Activated CD8-positive, alpha-beta memory T cell treated with anti-CD3 and anti-CD28 coated beads for 36 hours (primary cell): ENCODE results near the gene IGFL1. TPM values are rescaled to one million over a fixed set of nuclear protein-coding genes. Genes with fewer than 3 reads are reported as not detected.
"Not testable (repeated sequence)": the region's sequence is repeated elsewhere in the genome, so short reads cannot be mapped to it uniquely, and the experiment has no call there.

Experiments
- CTCF ChIA-PET: fragments of 350-600 bp; sonication (Branson Sonifier 250); formaldehyde crosslinking; loops from one replicate; lab custom pipeline; 2021; ENCODE audit warnings: antibody characterized with exemption; lab: Charles Lee
- POLR2A ChIA-PET: fragments of 350-600 bp; sonication (Branson Sonifier 250); formaldehyde crosslinking; loops from one replicate; lab custom pipeline; 2021; ENCODE audit warnings: antibody characterized with exemption; lab: Charles Lee
- total RNA-seq, 2 experiments: library from RNA; stranded (reverse); gene quantifications; one replicate each; pipeline ENCODE4 v1.2.3, GENCODE V29; 2021

The IGFL1 gene
- total RNA-seq, 2 experiments from 2014 or later, result not detected

GRCh38 chr19:46254776-46255175, 25.2 kb downstream of the IGFL1 start:
- ChIA-PET CTCF (interaction anchor here (0.6 to 1.2 kb wide), 3 partner anchors 10 to 226 kb away, joined by 3 to 6 read pairs (median 4); no protein-coding TSS in a partner anchor), POLR2A (no interaction called here)

- POLR2A ChIA-PET, result no interaction called here
- CTCF ChIA-PET, result no interaction called here
Measured at GRCh38 chr19:46256855-46257254, 27.3 kb downstream of the IGFL1 start.

GRCh38 chr19:46261501-46261900, 32.0 kb downstream of the IGFL1 start:
- CTCF ChIA-PET, result interaction anchor here (1.8 kb wide), 1 partner anchor 233 kb away, joined by 4 read pairs; no protein-coding TSS in a partner anchor
- POLR2A ChIA-PET, result not testable (repeated sequence)

GRCh38 chr19:46262684-46263296, 33.2 kb downstream of the IGFL1 start:
- POLR2A ChIA-PET, result not testable (repeated sequence)

GRCh38 chr19:46264801-46265200, 35.3 kb downstream of the IGFL1 start:
- CTCF ChIA-PET, result interaction anchor here (0.6 to 5.4 kb wide), 16 partner anchors 11 to 472 kb away, joined by 3 to 53 read pairs (median 4); partner anchors contain the start of genes DMWD and MYPOP
- POLR2A ChIA-PET, result not testable (repeated sequence)

More at GRCh38 chr19:46262684-46263296, 33.2 kb downstream of the IGFL1 start:
- CTCF ChIA-PET, result interaction anchor here (0.7 to 2.4 kb wide), 4 partner anchors 147 to 399 kb away, joined by 3 to 10 read pairs (median 4); partner anchors contain the start of gene FOXA3

- ChIA-PET POLR2A (no interaction called here), CTCF (interaction anchor here (0.6 to 5.4 kb wide), 16 partner anchors 11 to 363 kb away, joined by 3 to 53 read pairs (median 4); partner anchors contain the start of gene MYPOP)
Measured at GRCh38 chr19:46265217-46265828, 35.8 kb downstream of the IGFL1 start.

GRCh38 chr19:46269101-46269500, 39.6 kb downstream of the IGFL1 start:
- ChIA-PET CTCF (interaction anchor here (5.4 kb wide), 1 partner anchor 241 kb away, joined by 53 read pairs; no protein-coding TSS in a partner anchor), POLR2A (no interaction called here)

GRCh38 chr19:46270521-46271256, 41.1 kb downstream of the IGFL1 start:
- POLR2A ChIA-PET, result no interaction called here
- CTCF ChIA-PET, result interaction anchor here (0.8 to 1.3 kb wide), 2 partner anchors 9 to 242 kb away, joined by 4 read pairs; no protein-coding TSS in a partner anchor

- ChIA-PET CTCF (interaction anchor here (0.6 to 1.3 kb wide), 3 partner anchors 8 to 396 kb away, joined by 3 to 4 read pairs (median 3); no protein-coding TSS in a partner anchor), POLR2A (interaction anchor here (0.7 kb wide), 1 partner anchor 515 kb away, joined by 3 read pairs; no protein-coding TSS in a partner anchor)
Measured at GRCh38 chr19:46271481-46272197, 42.1 kb downstream of the IGFL1 start.

GRCh38 chr19:46273931-46274330, 44.4 kb downstream of the IGFL1 start:
- POLR2A ChIA-PET, CTCF ChIA-PET: not testable (repeated sequence)

GRCh38 chr19:46279177-46279576, 49.6 kb downstream of the IGFL1 start:
- CTCF ChIA-PET, result no interaction called here
- POLR2A ChIA-PET, result no interaction called here

Other genes starting within 250 kb of the IGFL1 start
- gene CCDC61, start 234.3 kb upstream of the IGFL1 start, total RNA-seq, result 10 to 100 TPM; 24.1 to 25.4 TPM
- gene PGLYRP1, start 206.7 kb upstream of the IGFL1 start, total RNA-seq, result not detected
- not detected for gene IGFL4, start 188.7 kb upstream of the IGFL1 start, total RNA-seq
- not detected for gene IGFL3, start 105.1 kb upstream of the IGFL1 start, total RNA-seq
- gene IGFL2, start 81.5 kb upstream of the IGFL1 start, total RNA-seq, result not detected
- not detected for gene HIF3A, start 67.3 kb downstream of the IGFL1 start, total RNA-seq
- 100 to 1,000 TPM; 135 to 136 TPM for gene PPP5C, start 117.3 kb downstream of the IGFL1 start, total RNA-seq
- not detected for gene CCDC8, start 183.8 kb downstream of the IGFL1 start, total RNA-seq
- not detected for gene PNMA8C, start 199.2 kb downstream of the IGFL1 start, total RNA-seq
- 1 to 10 TPM; 1.1 to 1.2 TPM for gene PNMA8A, start 241.8 kb downstream of the IGFL1 start, total RNA-seq